GM23248 (cell line): ENCODE data around the gene MUSK.

Source experiments
- EZH2 ChIP-seq: fragments of 200-600 bp; sonication (generic); IDR thresholded peaks from 2 replicates; pipeline ENCODE4 v1.6.1; 2018; ENCODE audit warnings: antibody characterized with exemption, mild to moderate bottlenecking; ENCODE audit not compliant: insufficient read depth, poor library complexity, severe bottlenecking
- EZH2phosphoT487 ChIP-seq: fragments of 200-600 bp; sonication (generic); IDR thresholded peaks from 2 replicates; pipeline ENCODE4 v1.6.1; 2018; ENCODE audit warnings: antibody characterized with exemption, moderate library complexity, mild to moderate bottlenecking, low read depth; ENCODE audit not compliant: insufficient read depth

DNA sequence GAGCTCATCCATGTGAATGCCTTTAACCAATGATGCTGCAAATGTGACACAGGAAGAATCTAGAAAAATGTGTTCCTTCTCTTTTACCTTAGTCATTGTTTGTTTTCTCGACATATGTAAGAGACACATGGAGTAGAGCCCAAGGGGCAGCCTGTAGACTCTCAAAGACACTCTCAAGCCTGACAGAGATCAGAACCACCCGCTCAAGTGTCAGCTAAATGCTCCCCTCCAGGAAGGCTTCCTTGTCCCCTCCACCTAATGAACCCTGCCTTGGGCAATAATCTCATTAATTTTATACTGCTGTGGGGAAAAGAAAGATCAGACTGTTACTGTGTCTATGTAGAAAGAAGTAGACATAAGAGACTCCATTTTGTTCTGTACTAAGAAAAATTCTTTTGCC lies 157.4 kb downstream of the MUSK start:
- no peak for TF ChIP-seq EZH2
- TF ChIP-seq EZH2phosphoT487 = no peak
